Choroid plexus epithelial cell (primary cell): Measurements from ENCODE around the gene CCDC171.
"Not testable (repeated sequence)": the region's sequence is repeated elsewhere in the genome, so short reads cannot be mapped to it uniquely, and the experiment has no call there.

Source experiments
- DNase-seq: peaks from one replicate; pipeline ENCODE4 v3.0.0-alpha.2; 2010; ENCODE audit warnings: low read depth
- H3K4me3 ChIP-seq: 2 replicates; pipeline ENCODE4 v1.5.1; 2011; ENCODE audit warnings: low read depth, mild to moderate bottlenecking, control low read depth, low read length, moderate library complexity
- CTCF ChIP-seq: conservative IDR thresholded peaks from 2 replicates; pipeline ENCODE4 v1.5.1; 2011; ENCODE audit warnings: low read depth, mild to moderate bottlenecking, control low read depth, inconsistent platforms, low read length, moderate library complexity

CCDC171 gene

GRCh38 chr9:15553528-15553898, 670 bp downstream of the CCDC171 start:
- no peak for TF ChIP-seq CTCF
- DNase-seq = peak; percentile 7
- H3K4me3 ChIP-seq = peak overlapping the region; percentile 79

GRCh38 chr9:15570769-15571168, 17.9 kb downstream of the CCDC171 start:
- TF ChIP-seq CTCF = no peak

GRCh38 chr9:15572200-15572770, 19.4 kb downstream of the CCDC171 start:
- DNase-seq = peak; percentile 8
- no peak overlapping the region for H3K4me3 ChIP-seq
- TF ChIP-seq CTCF = no peak

More at GRCh38 chr9:15570769-15571168, 17.9 kb downstream of the CCDC171 start:
- H3K4me3 ChIP-seq = no peak overlapping the region
- DNase-seq = no peak

GRCh38 chr9:15576350-15577050, 23.7 kb downstream of the CCDC171 start:
- no peak for TF ChIP-seq CTCF
- peak; percentile 34 for DNase-seq

DNA sequence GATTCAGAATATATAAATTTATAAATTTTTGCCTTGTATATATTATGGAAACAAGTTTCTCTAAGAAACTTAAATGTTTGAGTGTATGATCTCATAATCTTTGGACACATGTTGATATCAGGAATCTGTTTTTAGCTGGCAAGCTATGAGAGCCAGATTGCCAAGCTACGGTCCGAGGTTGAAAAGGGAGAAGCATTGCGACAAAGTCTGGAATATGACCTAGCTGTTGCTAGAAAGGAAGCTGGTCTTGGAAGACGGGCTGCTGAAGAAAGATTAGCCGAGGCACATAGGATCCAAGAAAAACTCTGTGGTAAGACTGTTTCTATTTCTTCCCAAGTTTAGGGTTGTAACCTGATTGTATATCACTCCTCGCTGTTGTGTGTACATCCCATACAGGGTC, 25.9 kb downstream of the CCDC171 start:
- no peak overlapping the region for H3K4me3 ChIP-seq
- TF ChIP-seq CTCF = no peak
- DNase-seq = no peak

More at GRCh38 chr9:15576350-15577050, 23.7 kb downstream of the CCDC171 start:
- H3K4me3 ChIP-seq = no peak overlapping the region

DNA sequence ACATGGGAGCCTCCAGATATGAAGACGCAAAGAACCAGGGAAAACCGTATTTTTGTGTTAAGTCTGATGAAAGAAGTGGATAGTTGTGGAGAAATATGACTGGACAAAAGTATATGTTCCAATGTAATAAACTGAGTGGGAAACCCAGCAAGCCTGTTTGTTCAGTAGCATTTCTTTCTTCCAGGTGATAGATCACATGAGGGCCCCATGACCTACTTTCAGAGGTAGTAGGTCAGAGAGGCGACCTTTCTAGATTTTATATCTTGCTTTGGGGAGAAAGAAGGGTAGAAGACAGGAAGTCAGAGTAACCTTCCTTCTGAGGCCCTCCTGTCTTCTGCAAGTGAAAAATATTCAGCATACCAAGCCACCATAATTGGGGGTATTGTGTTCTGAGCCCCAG, 31.5 kb downstream of the CCDC171 start:
- H3K4me3 ChIP-seq = no peak overlapping the region
- DNase-seq = no peak
- no peak for TF ChIP-seq CTCF

- no peak for DNase-seq
- no peak for TF ChIP-seq CTCF
- no peak overlapping the region for H3K4me3 ChIP-seq
Measured at GRCh38 chr9:15592317-15592716, 39.5 kb downstream of the CCDC171 start.

GRCh38 chr9:15592940-15593339, 40.1 kb downstream of the CCDC171 start:
- not testable (repeated sequence) for DNase-seq

DNA sequence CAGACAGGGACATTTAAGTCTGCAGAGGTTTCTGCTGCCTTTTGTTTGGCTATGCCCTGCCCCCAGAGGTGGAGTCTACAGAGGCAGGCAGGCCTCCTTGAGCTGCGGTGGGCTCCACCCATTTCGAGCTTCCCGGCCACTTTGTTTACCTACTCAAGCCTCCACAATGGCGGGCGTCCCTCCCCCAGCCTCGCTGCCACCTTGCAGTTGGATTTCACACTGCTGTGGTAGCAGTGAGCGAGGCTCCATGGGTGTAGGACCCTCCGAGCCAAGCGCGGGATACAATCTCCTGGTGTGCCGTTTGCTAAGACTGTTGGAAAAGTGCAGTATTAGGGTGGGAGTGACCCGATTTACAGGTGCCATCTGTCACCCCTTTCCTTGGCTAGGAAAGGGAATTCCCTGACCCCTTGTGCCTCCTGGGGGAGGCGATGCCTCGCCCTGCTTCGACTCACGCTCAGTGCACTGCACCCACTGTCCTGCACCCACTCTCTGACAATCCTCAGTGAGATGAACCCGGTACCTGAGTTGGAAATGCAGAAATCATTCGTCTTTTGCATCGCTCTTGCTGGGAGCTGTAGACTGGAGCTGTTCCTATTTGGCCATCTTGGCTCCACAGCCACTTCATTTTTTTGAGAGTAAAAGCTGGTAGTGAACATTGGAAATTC, 48.0 kb downstream of the CCDC171 start:
- H3K4me3 ChIP-seq, DNase-seq: not testable (repeated sequence)

More at GRCh38 chr9:15592940-15593339, 40.1 kb downstream of the CCDC171 start:
- not testable (repeated sequence) for H3K4me3 ChIP-seq
